ENCODE data around the gene NBPF6.

DNA sequence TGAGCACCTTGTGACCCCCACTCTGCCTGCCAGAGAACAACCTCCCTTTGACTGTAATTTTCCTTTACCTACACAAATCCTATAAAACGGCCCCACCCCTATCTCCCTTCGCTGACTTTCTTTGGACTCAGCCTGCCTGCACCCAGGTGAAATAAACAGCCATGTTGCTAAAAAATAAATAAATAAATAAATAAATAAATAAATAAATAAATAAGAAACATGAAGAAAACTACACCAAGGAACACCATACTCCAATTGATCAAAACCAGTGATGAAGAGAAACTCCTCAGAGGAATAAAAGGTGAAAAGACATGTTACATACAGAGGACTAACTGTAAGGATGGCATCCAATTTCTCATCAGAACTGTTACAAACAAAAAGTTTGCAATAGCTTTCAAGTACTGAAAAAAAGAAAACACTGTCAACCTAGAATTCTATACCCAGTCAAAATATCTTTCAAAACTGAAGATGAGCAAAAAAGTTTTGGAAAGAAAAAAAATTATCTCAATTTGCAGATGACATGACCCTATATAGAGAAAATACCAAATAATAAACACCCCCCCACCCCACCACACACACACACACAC, 28.4 kb downstream of the NBPF6 start:
- TF ChIP-seq EZH2 (IDR thresholded peaks at IDR 0.05), result no peak
- TF ChIP-seq POLR2AphosphoS5 (IDR thresholded peaks at IDR 0.05; ENCODE audit: borderline replicate concordance, low read depth, low read length), result no peak
